ENCODE data around the gene TMEM204. TPM values are rescaled to one million over a fixed set of nuclear protein-coding genes. Genes with fewer than 3 reads are reported as not detected.

TMEM204 gene
- total RNA-seq = 10 to 100 TPM; 21.2 to 23.7 TPM

GRCh38 chr16:1533443-1533951 lies at the start of gene TMEM204:
TSS of gene TMEM204 (plus strand) at chr16:1533666. CDS start at chr16:1534276, 610 bp downstream.
- H3K36me3 Mint-ChIP-seq = peaks cover 38% of the 10 kb centered on the region
- H3K27ac Mint-ChIP-seq = peak within 1 kb of the TSS; percentile 94
- DNase-seq = peak; percentile 53
- no peaks in the 10 kb centered on the region for H3K9me3 Mint-ChIP-seq
- peak within 1 kb of the TSS; percentile 97 for H3K4me3 Mint-ChIP-seq
- no peaks in the 10 kb centered on the region for H3K27me3 Mint-ChIP-seq
- peaks cover 25% of the 10 kb centered on the region for H3K4me1 Mint-ChIP-seq

GRCh38 chr16:1485847-1486496 lies 47.5 kb upstream of the TMEM204 start:
- Mint-ChIP-seq H3K4me1 (no peaks in the 10 kb centered on the region), H3K27me3 (no peaks in the 10 kb centered on the region), H3K36me3 (no peaks in the 10 kb centered on the region), H3K9me3 (no peaks in the 10 kb centered on the region), H3K27ac (no peak overlapping the region), H3K4me3 (no peak overlapping the region)
- no peak for DNase-seq

DNA sequence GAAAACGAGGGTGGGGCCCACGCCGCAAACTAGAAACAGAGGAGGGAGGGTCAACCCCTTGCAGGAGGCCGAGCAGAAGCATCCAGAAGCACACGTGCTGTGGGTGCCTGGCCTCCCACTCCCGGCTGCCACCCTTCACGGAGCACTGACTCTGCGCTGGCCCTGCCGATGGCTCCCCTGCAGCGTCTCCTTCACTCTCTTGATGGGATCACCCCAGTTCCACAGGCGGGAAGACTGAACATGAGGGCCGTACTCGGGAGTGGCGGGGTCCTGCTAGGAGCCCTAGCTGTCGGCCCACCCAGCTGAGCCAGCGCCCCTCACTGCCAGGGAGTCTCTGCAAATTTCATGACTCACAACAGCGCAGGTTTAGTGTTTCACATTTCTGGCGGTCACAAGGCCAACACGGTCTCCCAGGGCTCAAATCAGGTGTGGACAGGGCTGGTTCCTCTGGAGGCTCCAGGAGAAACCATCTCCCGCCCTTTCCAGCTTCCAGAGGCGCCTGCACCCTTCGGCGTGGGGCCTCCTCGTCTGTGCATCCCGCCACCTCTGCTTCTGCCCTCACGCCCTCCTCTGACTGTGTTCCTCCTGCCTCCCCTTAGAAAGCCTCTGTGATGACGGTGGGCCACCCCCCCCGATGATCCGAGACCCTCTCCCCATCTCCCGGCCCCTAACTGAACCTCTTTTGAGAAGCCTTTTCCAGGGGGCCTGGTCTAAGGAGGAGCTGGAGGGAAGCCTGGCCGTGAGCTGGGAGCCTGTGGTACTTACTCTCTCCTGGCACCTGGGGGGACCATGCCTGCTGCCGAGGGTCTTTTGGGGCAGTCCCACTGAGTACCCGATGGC lies 46.7 kb upstream of the TMEM204 start:
- H3K9me3 Mint-ChIP-seq = no peaks in the 10 kb centered on the region
- H3K27ac Mint-ChIP-seq = no peak overlapping the region
- H3K27me3 Mint-ChIP-seq = no peaks in the 10 kb centered on the region
- no peaks in the 10 kb centered on the region for H3K36me3 Mint-ChIP-seq
- H3K4me3 Mint-ChIP-seq = no peak overlapping the region
- no peak for DNase-seq
- no peaks in the 10 kb centered on the region for H3K4me1 Mint-ChIP-seq

DNA sequence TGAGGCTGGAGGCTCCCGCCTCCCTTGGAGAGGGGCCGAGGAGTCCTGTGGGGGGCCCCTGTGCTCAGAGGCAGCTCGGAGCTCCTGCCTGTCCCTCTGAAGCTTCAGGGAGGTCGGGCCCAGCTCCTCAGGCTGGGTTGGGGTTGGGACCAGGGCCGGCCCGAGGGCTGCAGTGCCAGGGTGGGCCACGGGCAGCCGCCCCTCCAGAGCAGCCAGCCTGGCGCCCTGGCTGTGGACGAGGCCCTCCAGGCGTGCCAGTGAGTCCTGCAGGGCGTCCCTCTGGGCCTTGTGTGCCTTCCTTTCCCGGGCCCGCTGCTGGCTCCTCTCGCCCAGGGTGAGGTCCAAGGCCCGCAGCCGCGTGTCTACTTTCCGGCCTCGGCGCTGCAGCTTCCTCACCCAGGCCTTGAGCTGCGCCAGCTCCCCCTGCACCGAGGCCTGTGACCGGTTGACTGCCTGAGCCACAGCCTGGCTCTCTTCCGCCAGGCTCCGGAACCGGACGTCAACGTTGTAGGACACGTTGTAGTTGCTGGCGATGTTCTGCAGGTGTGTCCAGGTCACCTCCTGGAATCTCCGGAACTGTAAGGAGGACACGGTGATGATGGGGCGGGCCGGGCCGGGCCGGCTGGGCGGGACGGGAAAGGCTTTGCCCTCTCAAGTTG lies 45.9 kb upstream of the TMEM204 start:
- no peaks in the 10 kb centered on the region for H3K36me3 Mint-ChIP-seq
- no peak overlapping the region for H3K27ac Mint-ChIP-seq

GRCh38 chr16:1488054-1488601 lies 45.3 kb upstream of the TMEM204 start:
- Mint-ChIP-seq H3K4me1 (peaks cover 8% of the 10 kb centered on the region), H3K27me3 (no peaks in the 10 kb centered on the region), H3K27ac (no peak overlapping the region), H3K9me3 (no peaks in the 10 kb centered on the region), H3K36me3 (no peaks in the 10 kb centered on the region), H3K4me3 (no peak overlapping the region)
- no peak for DNase-seq

More for the DNA sequence above, 45.9 kb upstream of the TMEM204 start:
- Mint-ChIP-seq H3K4me3 (no peak overlapping the region), H3K4me1 (peaks cover 3% of the 10 kb centered on the region), H3K27me3 (no peaks in the 10 kb centered on the region), H3K9me3 (no peaks in the 10 kb centered on the region)
- DNase-seq = no peak

DNA sequence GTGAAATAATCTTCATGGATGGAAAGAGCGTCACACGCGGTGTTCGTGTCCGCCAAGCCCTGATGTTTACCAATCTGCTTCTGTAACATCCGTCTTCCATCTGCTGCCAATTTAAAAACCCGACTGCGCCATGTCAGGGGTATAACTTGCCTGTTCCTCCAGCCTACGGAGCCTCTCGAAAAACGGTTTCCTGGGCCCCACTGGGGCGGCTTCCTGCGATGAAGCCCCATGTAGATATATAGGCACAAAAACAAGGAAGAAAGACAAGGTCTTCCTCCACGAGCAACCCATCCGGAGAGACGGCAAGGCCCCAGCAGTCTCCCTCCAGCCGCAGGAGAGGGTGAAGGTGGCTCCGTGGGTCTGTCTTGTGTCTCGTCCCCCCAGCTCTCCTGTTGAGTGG lies 44.8 kb upstream of the TMEM204 start, which contains the start of gene PTX4:
TSS of gene PTX4 (minus strand) at position 326 of the 400 bp plus-strand sequence. CDS start at position 291, 35 bp downstream.
- DNase-seq = no peak
- Mint-ChIP-seq H3K9me3 (no peaks in the 10 kb centered on the region), H3K36me3 (no peaks in the 10 kb centered on the region), H3K4me1 (peaks cover 8% of the 10 kb centered on the region), H3K4me3 (no peak within 1 kb of the TSS), H3K27ac (no peak within 1 kb of the TSS), H3K27me3 (no peaks in the 10 kb centered on the region)

DNA sequence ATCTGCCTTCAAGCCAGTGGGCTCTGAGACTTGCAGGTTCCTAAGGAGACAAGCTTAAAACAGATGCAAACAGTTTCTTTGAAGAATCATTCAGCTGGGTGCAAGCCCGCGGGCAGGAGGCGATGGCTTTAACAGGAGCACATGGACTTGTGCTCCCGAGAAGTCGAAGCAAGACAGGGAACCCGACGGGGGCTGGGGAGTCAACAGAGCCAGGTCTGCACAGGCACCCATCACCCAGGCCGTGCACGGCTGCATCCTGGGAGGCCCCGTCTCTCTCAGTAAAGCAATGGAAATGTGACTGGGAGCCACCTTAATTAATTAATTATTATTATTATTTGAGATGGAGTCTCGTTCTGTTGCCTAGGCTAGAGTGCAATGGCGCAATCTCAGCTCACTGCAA lies 44.4 kb upstream of the TMEM204 start:
- H3K36me3 Mint-ChIP-seq = peaks cover 2% of the 10 kb centered on the region
- H3K4me3 Mint-ChIP-seq = no peak overlapping the region
- H3K4me1 Mint-ChIP-seq = peaks cover 8% of the 10 kb centered on the region
- no peaks in the 10 kb centered on the region for H3K27me3 Mint-ChIP-seq
- no peak for DNase-seq
- no peak overlapping the region for H3K27ac Mint-ChIP-seq
- no peaks in the 10 kb centered on the region for H3K9me3 Mint-ChIP-seq

- Mint-ChIP-seq H3K4me1 (peaks cover 8% of the 10 kb centered on the region), H3K27me3 (no peaks in the 10 kb centered on the region), H3K36me3 (peaks cover 2% of the 10 kb centered on the region), H3K27ac (no peak overlapping the region), H3K9me3 (no peaks in the 10 kb centered on the region), H3K4me3 (no peak overlapping the region)
- DNase-seq = no peak
These were observed 42.1 kb upstream of the TMEM204 start for GRCh38 chr16:1491327-1491726.

DNA sequence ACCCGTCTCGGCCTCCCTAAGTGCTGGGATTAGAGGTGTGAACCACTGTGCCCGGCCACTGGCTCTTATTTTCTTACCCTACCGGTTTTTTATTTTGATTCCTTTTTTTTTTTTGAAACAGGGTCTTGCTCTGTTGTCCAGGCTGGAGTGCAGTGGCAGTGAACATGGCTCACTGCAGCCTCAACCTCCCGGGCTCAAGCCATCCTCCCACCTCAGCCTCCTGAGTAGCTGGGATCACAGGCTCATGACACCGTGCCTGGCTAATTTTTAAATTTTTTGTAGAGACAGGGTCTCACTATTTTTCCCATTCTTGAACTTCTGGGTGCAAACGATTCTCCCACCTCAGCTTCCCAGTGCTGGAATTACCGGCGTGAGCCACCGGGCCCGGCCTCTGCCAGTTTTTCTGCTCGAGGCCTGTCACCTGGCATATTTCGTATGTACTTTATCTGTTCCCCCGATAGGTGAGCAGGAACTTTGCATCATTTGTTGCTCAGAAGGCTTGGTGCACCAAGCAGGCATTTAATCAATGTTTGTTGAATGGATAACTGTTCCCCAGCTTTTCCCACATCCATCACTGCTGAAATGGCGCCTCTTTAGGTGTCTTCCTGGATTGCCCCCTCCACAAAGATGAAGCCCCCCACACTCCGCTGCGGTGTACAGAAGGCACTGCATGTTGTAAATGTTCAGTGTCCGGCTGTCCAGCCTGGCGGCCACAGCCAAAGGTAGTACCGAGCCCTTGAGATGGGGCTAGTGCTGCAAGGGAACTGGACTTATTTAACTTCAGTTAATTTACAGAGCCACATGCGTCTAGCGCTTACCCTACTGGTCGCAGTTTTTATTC lies 41.2 kb upstream of the TMEM204 start:
- no peaks in the 10 kb centered on the region for H3K9me3 Mint-ChIP-seq
- peaks cover 8% of the 10 kb centered on the region for H3K4me1 Mint-ChIP-seq
- no peaks in the 10 kb centered on the region for H3K27me3 Mint-ChIP-seq
- H3K27ac Mint-ChIP-seq = peak overlapping the region; percentile 99
- H3K4me3 Mint-ChIP-seq = peak overlapping the region; percentile 92
- H3K36me3 Mint-ChIP-seq = peaks cover 2% of the 10 kb centered on the region
- no peak for DNase-seq

DNA sequence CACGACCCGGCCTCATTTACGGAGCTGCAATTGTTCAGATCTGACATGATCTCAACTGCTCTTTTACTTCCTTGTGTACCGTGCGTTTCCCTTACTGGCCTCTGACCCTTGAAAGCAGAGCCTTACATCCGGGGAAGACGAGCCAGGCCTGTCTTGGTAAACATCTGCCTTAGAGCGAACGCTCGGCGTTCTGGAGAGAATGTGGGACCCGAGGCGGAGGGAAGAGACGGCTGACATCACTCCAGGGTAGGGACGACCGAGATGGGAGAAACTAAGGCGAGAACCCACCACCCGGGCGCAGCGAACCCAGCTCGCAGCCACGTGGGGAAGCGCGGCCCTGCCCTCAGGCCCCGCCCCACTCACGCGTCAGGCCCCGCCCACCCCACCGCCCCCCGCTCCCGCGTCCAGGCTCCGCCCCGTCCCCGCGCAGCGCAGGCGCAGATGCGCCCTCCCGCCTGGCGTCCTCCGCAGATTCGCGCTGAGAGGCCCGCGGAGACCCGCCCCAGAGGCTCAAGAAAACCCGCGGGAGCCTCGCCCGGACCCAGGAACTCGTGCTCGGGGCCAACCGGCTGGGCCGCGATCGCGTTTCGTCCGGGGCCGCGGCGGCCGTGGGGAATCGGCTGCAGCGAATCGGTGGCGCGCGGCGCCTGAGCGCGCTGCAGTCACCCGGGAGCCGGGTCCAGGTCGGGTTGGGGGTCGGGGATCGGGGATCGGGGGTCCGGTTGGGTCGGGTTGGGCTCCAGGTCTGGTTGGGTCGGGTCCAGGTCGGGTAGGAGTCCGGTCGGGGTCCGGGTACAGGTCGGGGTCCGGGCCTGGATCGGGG lies 40.3 kb upstream of the TMEM204 start, which contains the start of gene TELO2:
TSS of gene TELO2 (plus strand) at position 438 of the 823 bp plus-strand sequence. CDS start 922 bp downstream, outside the sequence.
- Mint-ChIP-seq H3K9me3 (no peaks in the 10 kb centered on the region), H3K27me3 (no peaks in the 10 kb centered on the region), H3K4me1 (peaks cover 8% of the 10 kb centered on the region), H3K27ac (peak within 1 kb of the TSS; percentile 99), H3K36me3 (peaks cover 2% of the 10 kb centered on the region), H3K4me3 (peak within 1 kb of the TSS; percentile 94)
- DNase-seq = peak; percentile 88

- Mint-ChIP-seq H3K27me3 (no peaks in the 10 kb centered on the region), H3K27ac (peak overlapping the region; percentile 99), H3K9me3 (no peaks in the 10 kb centered on the region), H3K4me1 (peaks cover 8% of the 10 kb centered on the region), H3K4me3 (peak overlapping the region; percentile 94), H3K36me3 (peaks cover 7% of the 10 kb centered on the region)
- DNase-seq = peak; percentile 20
These were observed 39.7 kb upstream of the TMEM204 start for GRCh38 chr16:1493746-1494094.

GRCh38 chr16:1494129-1494640 lies 39.3 kb upstream of the TMEM204 start:
- no peaks in the 10 kb centered on the region for H3K9me3 Mint-ChIP-seq
- peaks cover 8% of the 10 kb centered on the region for H3K4me1 Mint-ChIP-seq
- no peaks in the 10 kb centered on the region for H3K27me3 Mint-ChIP-seq
- H3K36me3 Mint-ChIP-seq = peaks cover 7% of the 10 kb centered on the region
- H3K4me3 Mint-ChIP-seq = peak overlapping the region; percentile 94
- peak overlapping the region; percentile 99 for H3K27ac Mint-ChIP-seq
- DNase-seq = peak; percentile 21

DNA sequence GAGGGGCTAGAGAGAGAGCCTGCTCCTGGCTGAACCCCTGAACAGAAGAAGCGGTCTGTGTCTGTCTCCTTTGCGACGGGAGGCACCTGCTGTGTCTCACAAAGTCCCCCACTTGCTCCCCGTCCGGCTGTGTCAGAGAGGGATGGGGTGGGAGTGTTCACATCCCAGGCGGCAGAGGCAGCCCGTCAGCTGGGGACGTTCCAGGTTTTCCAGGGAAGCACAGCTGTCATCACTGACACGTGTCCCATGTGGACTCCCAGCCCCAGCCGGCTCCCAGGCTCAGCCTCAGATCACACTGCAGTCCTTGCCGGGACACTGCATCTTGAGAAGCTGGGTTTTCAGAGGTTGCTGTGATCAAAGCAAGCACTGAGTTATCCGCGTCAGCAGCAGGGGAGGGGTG lies 38.8 kb upstream of the TMEM204 start:
- Mint-ChIP-seq H3K27ac (peak overlapping the region; percentile 99), H3K36me3 (peaks cover 7% of the 10 kb centered on the region), H3K4me3 (peak overlapping the region; percentile 94), H3K27me3 (no peaks in the 10 kb centered on the region), H3K4me1 (peaks cover 8% of the 10 kb centered on the region), H3K9me3 (no peaks in the 10 kb centered on the region)
- no peak for DNase-seq

Measured in activated naive CD8-positive, alpha-beta T cell treated with anti-CD3 and anti-CD28 coated beads for 36 hours (primary cell).